ENCODE results near the gene FRMD4A.

- TF ChIP-seq CTCF (IDR thresholded peaks at IDR 0.05; ENCODE audit: insufficient read depth, low read length, poor library complexity, severe bottlenecking): no peak
- no peak for TF ChIP-seq EZH2phosphoT487 (conservative IDR thresholded peaks at IDR 0.05; ENCODE audit: low read length)
Measured at GRCh38 chr10:13743963-13744362, 586.8 kb downstream of the FRMD4A start.

Data from SU-DHL-6 (cell line).